Prostate gland (tissue), 2 donors: ENCODE data around the gene PDE6G. TPM values are rescaled to one million over a fixed set of nuclear protein-coding genes. Genes with fewer than 3 reads are reported as not detected.

Experiments used
- DNase-seq: peaks from one replicate; pipeline ENCODE4 v3.0.0-alpha.2; 2019; ENCODE audit warnings: low spot score
- H3K27ac ChIP-seq, 2 donors: fragments of 200-600 bp; sonication (generic); 2 replicates each; pipeline ENCODE4 v1.5.1; 2017 to 2019
- H3K27me3 ChIP-seq: fragments of 200-600 bp; sonication (generic); replicated peaks from 2 replicates; pipeline ENCODE4 v1.5.1; 2019; ENCODE audit not compliant: insufficient read depth
- H3K36me3 ChIP-seq, 2 donors: fragments of 200-600 bp; sonication (generic); 1 replicate in 1 of 2; 2 replicates in 1 of 2; pipeline versions ENCODE4 v1.5.1 to v1.8.1; 2017 to 2019
- H3K4me1 ChIP-seq: fragments of 200-600 bp; sonication (generic); replicated peaks from 2 replicates; pipeline ENCODE4 v1.5.1; 2019
- H3K4me3 ChIP-seq, 2 donors: fragments of 200-600 bp; sonication (generic); 2 replicates each; pipeline ENCODE4 v1.5.1; 2017 to 2019
- H3K9me3 ChIP-seq: fragments of 200-600 bp; sonication (generic); 2 replicates; pipeline ENCODE4 v1.5.1; 2017
- CTCF ChIP-seq, 4 experiments: fragments of 200-600 bp in 2 of 4; fragments of 450-650 bp in 2 of 4; sonication (generic) in 2 of 4; IDR thresholded peaks; 1 replicate in 3 of 4; 2 replicates in 1 of 4; pipeline ENCODE4 v1.5.1; 2016 to 2019; ENCODE audit warnings: antibody characterized with exemption in 4 of 4, mild to moderate bottlenecking in 2 of 4, moderate library complexity in 2 of 4
- POLR2A ChIP-seq: fragments of 450-650 bp; IDR thresholded peaks from one replicate; pipeline ENCODE4 v1.6.1; 2016; ENCODE audit warnings: antibody characterized with exemption, mild to moderate bottlenecking
- POLR2AphosphoS5 ChIP-seq: sonication (generic); formaldehyde crosslinking; IDR thresholded peaks from one replicate; pipeline ENCODE4 v1.6.1; 2017; ENCODE audit warnings: antibody characterized with exemption
- WGBS: methylation state at CpG from one replicate; pipeline ENCODE4 v1.1.5; 2018; 5-methylcytosine and 5-hydroxymethylcytosine counted together
- intact Hi-C: fragments of 100-400 bp; cut with DNase I; formaldehyde crosslinking; loops from one replicate; pipeline ENCODE4 v1.14.2; 2022
- microRNA-seq: library from miRNA; unstranded; fragments of <30 nt; microRNA quantifications from one replicate; pipeline ENCODE4, GENCODE V29; 2016
- small RNA-seq, 2 donors: library from RNA; depleted of rRNA; stranded (forward); fragments of <200 nt; gene quantifications; one replicate each; pipeline ENCODE3, GENCODE V24; 2016
- total RNA-seq, 2 donors: library from RNA; depleted of rRNA; stranded (reverse); fragments of >200 nt; gene quantifications; one replicate each; pipeline ENCODE4 v1.1.0, GENCODE V29; 2016

Gene PDE6G
- total RNA-seq, 2 donors from 2014 or later: not detected

- intact Hi-C loops: no loop called here
- no peaks in the 10 kb centered on the region for H3K27me3 ChIP-seq
- DNase-seq: no peak
- H3K4me3 ChIP-seq: no peak overlapping the region
- H3K27ac ChIP-seq: no peak overlapping the region
- peaks cover 5 to 17% of the 10 kb centered on the region in 2 donors for H3K36me3 ChIP-seq
- H3K4me1 ChIP-seq: no peaks in the 10 kb centered on the region
- H3K9me3 ChIP-seq: no peaks in the 10 kb centered on the region
- WGBS: 64% methylated on average over 6 of the region's 6 CpGs
- no peak for TF ChIP-seq CTCF (IDR thresholded peaks at IDR 0.05)
- TF ChIP-seq POLR2AphosphoS5: no peak
- TF ChIP-seq POLR2A: no peak
Observed at GRCh38 chr17:81607431-81607830, 48.9 kb downstream of the PDE6G start.

DNA sequence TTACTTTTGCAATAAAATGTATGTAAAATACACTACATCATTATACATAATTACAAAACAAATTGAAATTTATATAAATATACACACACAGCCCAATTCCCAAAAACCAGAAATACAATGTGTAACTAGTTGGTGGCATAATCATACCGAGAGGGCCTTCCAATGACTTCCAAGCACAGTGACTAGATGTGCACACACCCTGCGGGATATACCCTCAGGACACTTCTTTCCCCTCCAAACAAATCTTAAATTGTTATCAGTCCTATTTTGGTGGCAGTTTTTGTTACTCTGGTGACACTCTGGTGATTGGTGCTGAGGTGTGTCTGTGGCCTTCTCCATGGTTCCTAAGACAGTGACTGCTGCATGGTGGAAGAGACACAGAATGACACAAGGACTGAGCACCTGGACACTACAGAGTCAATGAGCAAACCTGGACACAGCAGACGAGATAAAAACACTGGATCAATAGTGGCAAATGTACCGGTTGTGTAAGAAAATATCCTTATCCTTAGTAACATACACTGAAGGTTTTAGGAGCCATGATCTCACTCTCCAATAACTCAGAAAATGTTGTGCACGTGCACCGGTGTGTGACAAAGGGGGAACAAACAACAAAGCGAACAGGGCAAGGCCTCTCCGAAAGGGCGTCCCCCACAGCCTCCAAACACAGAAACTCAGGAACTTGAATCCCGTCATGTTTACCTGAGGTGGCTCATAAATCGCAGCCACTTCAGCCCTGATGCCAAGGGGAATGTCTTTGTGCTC lies 52.3 kb downstream of the PDE6G start:
- no peaks in the 10 kb centered on the region for H3K27me3 ChIP-seq
- H3K9me3 ChIP-seq: no peaks in the 10 kb centered on the region
- no peak overlapping the region for H3K4me3 ChIP-seq
- peaks cover 5 to 17% of the 10 kb centered on the region in 2 donors for H3K36me3 ChIP-seq
- H3K27ac ChIP-seq: no peak overlapping the region
- DNase-seq: no peak
- intact Hi-C loops: loop anchor here (5.0 kb wide), 3 partner anchors 52 to 352 kb away; partner anchors contain the start of gene FAAP100
- TF ChIP-seq CTCF (IDR thresholded peaks at IDR 0.05): no peak
- TF ChIP-seq POLR2A: no peak
- no peak for TF ChIP-seq POLR2AphosphoS5
- H3K4me1 ChIP-seq: no peaks in the 10 kb centered on the region
- 62% methylated on average over 11 of the region's 11 CpGs for WGBS

DNA sequence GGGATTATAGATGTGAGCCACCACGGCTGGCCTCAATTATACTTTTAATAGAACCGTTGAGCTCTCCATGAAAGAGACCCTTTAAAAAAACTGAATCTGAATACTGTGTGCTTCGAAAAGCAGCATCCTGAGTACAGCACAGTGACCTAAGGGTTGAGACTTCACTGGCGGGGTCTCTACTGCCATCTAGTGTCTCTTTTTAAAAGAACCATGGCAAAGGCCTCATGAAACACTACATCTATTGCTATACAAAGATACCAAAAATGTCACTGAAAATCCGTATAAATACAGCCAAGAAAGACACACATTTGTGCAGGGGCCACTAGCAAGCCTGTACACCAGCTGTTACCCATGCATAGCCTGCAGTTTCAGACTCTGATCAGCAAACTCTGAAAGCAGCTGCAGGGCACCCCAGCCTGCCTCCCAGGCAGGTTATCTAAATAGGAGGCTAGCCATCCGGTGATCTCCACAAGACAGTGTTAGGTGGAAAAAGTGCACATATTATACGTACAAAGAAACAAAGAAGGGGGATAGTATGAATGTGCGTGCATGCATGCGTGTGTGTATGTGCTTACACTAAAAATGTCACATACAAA lies 54.7 kb downstream of the PDE6G start:
- no peaks in the 10 kb centered on the region for H3K4me1 ChIP-seq
- no peak overlapping the region for H3K4me3 ChIP-seq
- intact Hi-C loops: loop anchor here (5.0 kb wide), 3 partner anchors 49 to 349 kb away; partner anchors contain the start of gene FAAP100
- 37% methylated on average over 9 of the region's 9 CpGs for WGBS
- peaks cover 5 to 17% of the 10 kb centered on the region in 2 donors for H3K36me3 ChIP-seq
- H3K27ac ChIP-seq: no peak overlapping the region
- TF ChIP-seq POLR2AphosphoS5: peak; percentile 66
- no peak for TF ChIP-seq POLR2A
- peak; percentile 52 to 87 (median 79) for TF ChIP-seq CTCF (IDR thresholded peaks at IDR 0.05)
- no peaks in the 10 kb centered on the region for H3K27me3 ChIP-seq
- peak; percentile 52 for DNase-seq
- H3K9me3 ChIP-seq: no peaks in the 10 kb centered on the region

Small RNAs within 50 kb of the gene (microRNA-seq; reads per million reads assigned to microRNA genes)
- gene MIR6786: 0.59 reads per million

Small RNAs within 50 kb of the gene (small RNA-seq; reads per million reads assigned to genes)
- 0 reads per million in 2 donors for gene MIR6786

Other genes starting within 250 kb of the PDE6G start
- gene ACTG1, start 143.7 kb downstream of the PDE6G start, total RNA-seq: 1,000 to 10,000 TPM; 2,438 to 3,181 TPM
- 1 to 10 TPM; 3.1 to 5.6 TPM for gene FSCN2, start 128.2 kb downstream of the PDE6G start, total RNA-seq
- gene FAAP100, start 104.2 kb downstream of the PDE6G start, total RNA-seq: 10 to 100 TPM; 27.8 to 44.4 TPM
- gene NPLOC4, start 19.4 kb downstream of the PDE6G start, total RNA-seq: 10 to 100 TPM; 40.1 to 84.8 TPM
- 1 to 10 TPM; 2.5 to 2.9 TPM for gene TSPAN10, start 19.3 kb downstream of the PDE6G start, total RNA-seq
- 10 to 100 TPM; 52.5 to 59.2 TPM for gene OXLD1, start 10.1 kb upstream of the PDE6G start, total RNA-seq
- 10 to 100 TPM; 18.5 to 27.7 TPM for gene CCDC137, start 10.2 kb upstream of the PDE6G start, total RNA-seq
- gene ARL16, start 27.3 kb upstream of the PDE6G start, total RNA-seq: 10 to 100 TPM; 27.9 to 49.5 TPM
- 100 to 1,000 TPM; 102 to 167 TPM for gene HGS, start 27.5 kb upstream of the PDE6G start, total RNA-seq
- gene MRPL12, start 46.8 kb upstream of the PDE6G start, total RNA-seq: 10 to 100 TPM; 53.4 to 63.5 TPM
- gene SLC25A10, start 55.7 kb upstream of the PDE6G start, total RNA-seq: 10 to 100 TPM; 39.1 to 39.4 TPM
- under 1 TPM in 1 of 2 donors, not detected in 1; 0.97 TPM for gene GCGR, start 147.6 kb upstream of the PDE6G start, total RNA-seq
- 100 to 1,000 TPM in 1 of 2 donors, 10 to 100 TPM in 1; 83.6 to 150 TPM for gene MCRIP1, start 176.7 kb upstream of the PDE6G start, total RNA-seq
- 1 to 10 TPM in 1 of 2 donors, not detected in 1; 1.6 TPM for gene PPP1R27, start 178.5 kb upstream of the PDE6G start, total RNA-seq
- 1,000 to 10,000 TPM in 1 of 2 donors, 100 to 1,000 TPM in 1; 509 to 2,101 TPM for gene P4HB, start 204.0 kb upstream of the PDE6G start, total RNA-seq
- gene ARHGDIA, start 214.8 kb upstream of the PDE6G start, total RNA-seq: 100 to 1,000 TPM; 193 to 274 TPM
- 100 to 1,000 TPM in 1 of 2 donors, 10 to 100 TPM in 1; 83.9 to 108 TPM for gene ALYREF, start 235.0 kb upstream of the PDE6G start, total RNA-seq
- gene ANAPC11, start 235.2 kb upstream of the PDE6G start, total RNA-seq: 100 to 1,000 TPM; 128 to 278 TPM
- 10 to 100 TPM in 1 of 2 donors, 1 to 10 TPM in 1; 9.8 to 10.9 TPM for gene NPB, start 245.7 kb upstream of the PDE6G start, total RNA-seq